Stimulated activated CD4-positive, alpha-beta T cell treated with anti-CD3 and anti-CD28 coated beads, Interleukin-4, amount 100 ng/mL, for 24 hours (primary cell): ENCODE data around the gene PPP1R15B.

ENCODE experiments used
- DNase-seq: peaks from one replicate; pipeline ENCODE4 v3.0.0-alpha.2; 2020

The PPP1R15B gene

DNA sequence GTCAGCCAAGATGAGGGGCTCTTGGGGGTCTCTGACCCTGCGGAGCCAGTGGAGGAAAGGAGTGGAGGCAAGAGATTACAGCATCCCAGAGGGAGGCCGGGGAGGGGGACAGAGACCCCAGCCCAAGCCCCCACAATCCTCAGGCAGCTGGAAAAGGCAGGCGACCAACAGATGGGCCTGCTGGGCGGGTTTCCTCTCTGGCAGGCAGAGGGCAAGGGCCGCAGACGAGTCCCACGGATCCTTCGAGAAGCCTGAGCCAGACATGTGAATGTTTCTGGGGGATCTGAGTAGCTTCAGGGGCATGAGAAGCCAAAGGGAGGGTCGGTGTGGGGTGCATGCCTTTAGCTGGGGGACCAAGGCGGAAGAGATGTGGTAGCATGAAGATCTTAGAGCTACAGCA, 49.8 kb downstream of the PPP1R15B start:
- no peak for DNase-seq

GRCh38 chr1:204361341-204361771, 50.3 kb downstream of the PPP1R15B start:
- no peak for DNase-seq

- DNase-seq, result no peak
Observed at GRCh38 chr1:204360314-204360713, 51.3 kb downstream of the PPP1R15B start.

DNA sequence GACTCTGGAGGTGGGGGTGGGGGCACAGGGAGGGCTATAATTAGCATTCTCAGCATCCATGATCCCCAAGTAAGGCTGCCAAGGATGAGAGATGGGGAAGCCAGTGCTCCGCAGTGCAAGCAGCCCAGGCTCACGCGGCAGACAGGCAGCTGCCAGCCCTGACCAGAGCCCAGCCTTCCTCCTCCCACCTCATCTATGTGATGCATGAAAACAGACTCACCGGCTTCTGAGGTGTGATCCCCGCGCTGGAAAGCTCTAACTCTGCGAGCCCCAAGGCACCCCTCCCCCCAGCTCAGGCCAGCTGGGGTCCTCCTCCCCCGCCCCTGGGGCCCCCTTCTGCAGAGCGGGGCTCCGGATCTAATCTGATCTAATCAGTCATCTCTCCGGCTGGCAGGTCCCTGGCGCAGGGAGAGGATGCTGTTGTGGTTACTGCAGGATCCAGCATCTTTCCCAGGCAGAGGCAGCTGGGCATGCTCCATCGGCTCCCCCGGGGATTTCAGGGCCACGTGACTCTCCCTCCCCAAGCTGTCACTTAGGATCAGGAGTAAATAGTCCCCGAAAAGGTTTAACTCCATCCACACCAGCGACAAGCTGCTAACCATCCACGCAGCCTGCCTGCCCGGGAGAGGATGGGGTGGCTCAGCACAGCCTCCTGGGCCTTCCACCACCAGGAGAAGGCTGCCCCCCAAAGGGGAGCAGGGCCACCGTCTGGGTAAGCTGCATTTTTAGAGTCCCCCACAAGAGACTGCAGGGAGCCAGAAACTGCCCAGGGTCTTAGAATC, 52.0 kb downstream of the PPP1R15B start, which contains the start of gene PLEKHA6:
TSS of gene PLEKHA6 (minus strand) at position 456 of the 782 bp plus-strand sequence. CDS start 86,202 bp downstream, outside the sequence.
- DNase-seq, result no peak

DNA sequence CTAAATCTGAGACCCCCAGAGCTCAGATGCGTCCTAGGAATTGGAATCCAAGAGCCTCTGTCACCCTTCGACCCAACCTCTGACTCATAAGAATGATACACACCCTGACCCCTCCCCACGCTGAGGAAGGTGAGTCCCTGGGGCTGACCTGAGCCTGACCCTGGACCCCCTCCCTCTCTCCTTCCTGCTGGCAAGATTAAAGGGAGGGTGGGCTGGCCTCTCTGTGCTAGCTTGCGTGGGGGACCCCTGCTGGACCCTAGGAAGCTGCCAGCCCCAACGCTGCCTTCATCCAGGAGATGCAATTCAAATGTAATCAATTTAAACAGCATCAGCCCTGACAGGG, 52.5 kb downstream of the PPP1R15B start:
- no peak for DNase-seq

GRCh38 chr1:204358605-204359004, 53.0 kb downstream of the PPP1R15B start:
- no peak for DNase-seq

- DNase-seq, result no peak
Observed at GRCh38 chr1:204357551-204358490, 53.8 kb downstream of the PPP1R15B start.

DNA sequence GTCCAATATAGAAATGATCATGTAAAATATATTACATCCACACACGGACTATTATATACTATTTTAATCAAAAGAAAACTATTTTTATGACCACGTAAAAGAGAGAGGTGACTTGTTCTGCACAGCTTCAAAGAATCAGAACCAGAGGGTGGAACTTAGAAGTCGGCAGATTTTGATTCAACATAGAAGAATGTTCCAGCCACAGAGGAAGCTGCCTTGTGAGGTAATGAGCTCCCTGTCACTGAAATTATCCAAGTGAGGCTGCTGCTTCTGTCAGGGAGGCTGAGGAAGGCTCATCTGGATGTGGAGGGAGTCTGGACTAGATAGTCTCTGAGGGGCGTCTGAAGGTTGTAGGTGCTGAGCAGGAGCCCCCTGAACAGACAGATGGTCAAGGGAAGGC, 54.6 kb downstream of the PPP1R15B start:
- no peak for DNase-seq

DNA sequence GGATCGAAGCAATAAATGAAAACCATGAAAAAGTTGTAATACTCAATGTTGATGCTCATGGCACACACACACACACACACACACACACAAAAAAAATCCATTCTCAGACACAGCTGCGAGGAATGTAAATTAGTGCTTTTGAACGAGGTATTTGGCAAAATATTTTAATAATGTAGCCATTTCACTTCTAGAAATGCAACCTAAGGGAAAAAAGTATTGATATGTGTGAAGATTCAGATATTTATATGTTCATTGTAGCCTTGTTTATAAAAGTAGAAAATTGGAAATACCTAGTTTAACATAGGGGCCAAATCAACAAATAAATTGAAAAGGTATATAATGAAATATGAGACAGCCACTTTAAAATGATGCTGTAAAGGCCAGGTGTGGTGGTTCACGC, 55.7 kb downstream of the PPP1R15B start:
- DNase-seq, result no peak

- no peak for DNase-seq
Observed at GRCh38 chr1:204354579-204354978, 57.0 kb downstream of the PPP1R15B start.
